Measurements from ENCODE around the gene FBN1. TPM values are rescaled to one million over a fixed set of nuclear protein-coding genes. Genes with fewer than 3 reads are reported as not detected.

The FBN1 gene
- total RNA-seq, 1 experiment from 2014 or later: 1.1 TPM

DNA sequence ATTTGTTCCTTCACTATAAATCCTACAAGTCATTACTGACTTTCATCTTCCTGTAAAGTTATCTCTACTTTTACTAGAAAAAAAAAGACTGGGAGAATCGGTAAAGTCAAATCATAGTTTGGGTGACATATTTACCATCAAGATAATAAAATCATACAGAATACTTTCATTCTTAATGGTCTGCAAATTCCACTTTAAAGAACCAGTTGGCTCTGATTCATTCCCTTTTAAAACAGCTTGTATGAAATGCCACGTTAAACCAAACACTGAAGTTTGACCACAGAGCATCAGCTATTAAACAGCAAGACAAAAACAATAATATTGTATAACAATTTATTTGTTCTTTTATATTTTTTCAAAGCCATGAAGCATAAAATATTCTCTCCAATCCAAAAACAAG is 100.7 kb downstream of the FBN1 start:
- intact Hi-C loops (cut with micrococcal nuclease; ENCODE audit: unreplicated experiment): no loop called here
- H3K4me1 Mint-ChIP-seq (ENCODE audit: low read depth, unreplicated experiment): no peaks in the 10 kb centered on the region
- H3K9me3 Mint-ChIP-seq (ENCODE audit: low read depth, unreplicated experiment): no peaks in the 10 kb centered on the region
- no peak for DNase-seq
- H3K36me3 Mint-ChIP-seq (ENCODE audit: insufficient read depth, unreplicated experiment): no peaks in the 10 kb centered on the region
- no peaks in the 10 kb centered on the region for H3K27me3 Mint-ChIP-seq (ENCODE audit: unreplicated experiment)
- no peak overlapping the region for H3K4me3 Mint-ChIP-seq (ENCODE audit: low read depth, unreplicated experiment)
- no peak for TF ChIP-seq CTCF (IDR thresholded peaks at IDR 0.05; ENCODE audit: unreplicated experiment)
- no TSS peak for BruUV-seq (replicated peaks)
- H3K27ac Mint-ChIP-seq (ENCODE audit: unreplicated experiment): no peak overlapping the region
- CTCF ChIA-PET: no interaction called here

DNA sequence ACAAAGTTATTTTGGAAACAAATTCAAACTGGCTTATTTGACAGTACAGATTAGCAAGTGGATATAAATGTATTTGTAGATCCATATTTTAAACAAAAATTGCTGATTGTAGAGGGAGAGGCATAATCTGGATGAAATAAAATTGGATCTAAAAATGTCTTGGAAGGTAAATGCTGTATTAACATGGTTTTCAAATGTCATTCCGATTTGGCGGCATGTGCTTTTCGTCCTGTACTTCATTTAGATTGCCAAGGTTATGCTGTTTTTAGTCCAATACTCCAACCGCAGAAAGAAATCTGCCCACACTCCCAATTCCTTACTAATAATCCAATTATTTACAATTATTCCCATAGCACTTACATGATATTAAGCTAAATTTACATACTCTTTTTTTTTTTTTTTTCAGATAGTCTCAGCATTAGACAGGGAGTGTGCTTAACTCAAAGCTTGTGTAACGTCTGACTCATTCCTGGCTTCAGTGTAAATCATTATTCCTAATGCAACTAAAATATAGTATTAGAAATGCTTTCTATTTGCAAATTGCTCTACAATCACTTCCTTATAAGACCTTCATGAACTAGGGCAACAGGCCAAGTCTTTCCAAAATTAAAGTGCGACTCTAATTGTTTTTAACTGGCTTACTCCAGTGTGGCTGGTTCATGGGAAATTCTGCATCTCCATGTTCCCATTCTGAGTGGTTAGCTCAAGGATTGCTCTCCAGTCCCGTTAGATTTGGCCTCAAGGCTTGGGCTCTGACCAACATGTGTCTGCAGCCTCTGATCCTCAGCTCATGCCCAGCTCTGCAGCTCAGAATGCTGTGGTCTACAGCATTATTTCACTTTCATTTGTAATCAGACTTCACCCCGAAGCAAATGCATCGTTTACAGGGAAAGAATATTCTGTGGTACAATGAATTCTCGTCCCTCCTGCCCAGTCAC is 103.9 kb downstream of the FBN1 start:
- TF ChIP-seq CTCF (IDR thresholded peaks at IDR 0.05; ENCODE audit: unreplicated experiment): no peak
- no peak overlapping the region for H3K4me3 Mint-ChIP-seq (ENCODE audit: low read depth, unreplicated experiment)
- intact Hi-C loops (cut with micrococcal nuclease; ENCODE audit: unreplicated experiment): no loop called here
- H3K27ac Mint-ChIP-seq (ENCODE audit: unreplicated experiment): no peak overlapping the region
- BruUV-seq (replicated peaks): no TSS peak
- H3K36me3 Mint-ChIP-seq (ENCODE audit: insufficient read depth, unreplicated experiment): no peaks in the 10 kb centered on the region
- H3K27me3 Mint-ChIP-seq (ENCODE audit: unreplicated experiment): peaks cover 14% of the 10 kb centered on the region
- no peaks in the 10 kb centered on the region for H3K4me1 Mint-ChIP-seq (ENCODE audit: low read depth, unreplicated experiment)
- no peak for DNase-seq
- no peaks in the 10 kb centered on the region for H3K9me3 Mint-ChIP-seq (ENCODE audit: low read depth, unreplicated experiment)
- CTCF ChIA-PET: interaction anchor here (0.6 to 0.7 kb wide), 2 partner anchors 216 to 675 kb away, joined by 3 read pairs; no protein-coding TSS in a partner anchor

- Mint-ChIP-seq H3K36me3 (ENCODE audit: insufficient read depth, unreplicated experiment) (no peaks in the 10 kb centered on the region), H3K9me3 (ENCODE audit: low read depth, unreplicated experiment) (no peaks in the 10 kb centered on the region), H3K4me1 (ENCODE audit: low read depth, unreplicated experiment) (no peaks in the 10 kb centered on the region), H3K27me3 (ENCODE audit: unreplicated experiment) (peaks cover 14% of the 10 kb centered on the region), H3K27ac (ENCODE audit: unreplicated experiment) (no peak overlapping the region), H3K4me3 (ENCODE audit: low read depth, unreplicated experiment) (no peak overlapping the region)
- CTCF ChIA-PET: no interaction called here
- intact Hi-C loops (cut with micrococcal nuclease; ENCODE audit: unreplicated experiment): no loop called here
- no TSS peak for BruUV-seq (replicated peaks)
- TF ChIP-seq CTCF (IDR thresholded peaks at IDR 0.05; ENCODE audit: unreplicated experiment): no peak
- DNase-seq: no peak
Measured at GRCh38 chr15:48540756-48541155, 104.8 kb downstream of the FBN1 start.

DNA sequence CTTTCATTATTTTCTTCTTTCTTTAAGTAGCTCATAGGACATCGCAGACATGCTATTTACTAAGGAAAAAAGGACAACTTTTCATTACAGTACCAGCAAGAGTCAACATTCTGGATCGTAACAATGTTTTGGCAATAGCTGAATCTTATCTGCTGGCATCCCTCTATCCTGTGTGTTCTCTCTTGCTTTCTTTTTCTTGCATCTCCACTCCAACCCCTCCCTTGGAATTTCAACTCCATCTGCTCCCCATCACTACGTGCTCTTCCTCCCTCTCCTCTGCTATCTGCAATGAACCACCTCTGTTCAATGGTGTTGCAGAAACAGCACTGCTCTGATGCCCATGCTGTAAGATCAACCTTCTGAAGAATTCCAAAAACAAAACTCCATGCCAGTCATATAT is 106.6 kb downstream of the FBN1 start:
- Mint-ChIP-seq H3K4me3 (ENCODE audit: low read depth, unreplicated experiment) (no peak overlapping the region), H3K27me3 (ENCODE audit: unreplicated experiment) (peaks cover 14% of the 10 kb centered on the region), H3K4me1 (ENCODE audit: low read depth, unreplicated experiment) (no peaks in the 10 kb centered on the region), H3K9me3 (ENCODE audit: low read depth, unreplicated experiment) (no peaks in the 10 kb centered on the region), H3K27ac (ENCODE audit: unreplicated experiment) (no peak overlapping the region), H3K36me3 (ENCODE audit: insufficient read depth, unreplicated experiment) (no peaks in the 10 kb centered on the region)
- CTCF ChIA-PET: no interaction called here
- no TSS peak for BruUV-seq (replicated peaks)
- no peak for TF ChIP-seq CTCF (IDR thresholded peaks at IDR 0.05; ENCODE audit: unreplicated experiment)
- intact Hi-C loops (cut with micrococcal nuclease; ENCODE audit: unreplicated experiment): no loop called here
- DNase-seq: no peak
